Activated CD8-positive, alpha-beta memory T cell treated with anti-CD3 and anti-CD28 coated beads, Interleukin-2, amount 10 ng/mL, durations not matched to agents 7 days and 5 days (primary cell): ENCODE results near the gene ATAD2B. TPM values are rescaled to one million over a fixed set of nuclear protein-coding genes. Genes with fewer than 3 reads are reported as not detected.

Source experiments
- ATAC-seq: fragments of 150-1000 bp; cut with Tn5 transposase; one replicate; pipeline ENCODE4 v1.10.0; 2021; ENCODE audit warnings: moderate library complexity
- CTCF ChIA-PET: fragments of 350-600 bp; sonication (Branson Sonifier 250); formaldehyde crosslinking; loops from one replicate; lab custom pipeline; 2021; ENCODE audit warnings: antibody characterized with exemption; lab: Charles Lee
- DNase-seq: peaks from one replicate; pipeline ENCODE4 v3.0.0-alpha.2; 2020
- H3K27ac Mint-ChIP-seq: one replicate; pipeline ENCODE4 v1.8.0; 2021; ENCODE audit warnings: mild to moderate bottlenecking, mixed read lengths
- H3K27me3 Mint-ChIP-seq: one replicate; pipeline ENCODE4 v1.8.0; 2021; ENCODE audit warnings: mixed read lengths
- H3K36me3 Mint-ChIP-seq: one replicate; pipeline ENCODE4 v1.8.0; 2021; ENCODE audit warnings: mild to moderate bottlenecking, mixed read lengths
- H3K4me1 Mint-ChIP-seq: one replicate; pipeline ENCODE4 v1.8.0; 2021; ENCODE audit warnings: mixed read lengths
- H3K4me3 Mint-ChIP-seq: one replicate; pipeline ENCODE4 v1.8.0; 2021; ENCODE audit warnings: mild to moderate bottlenecking, moderate library complexity, mixed read lengths
- H3K9me3 Mint-ChIP-seq: one replicate; pipeline ENCODE4 v1.8.0; 2022; ENCODE audit warnings: low read depth, mixed read lengths
- total RNA-seq, 2 experiments: library from RNA; stranded (reverse); gene quantifications; one replicate each; pipeline ENCODE4 v1.2.3, GENCODE V29; 2021

The ATAD2B gene
- total RNA-seq, 2 experiments from 2014 or later: 18.2 to 26.8 TPM

GRCh38 chr2:23824777-23825212, 102.1 kb downstream of the ATAD2B start:
- H3K4me3 Mint-ChIP-seq: no peak overlapping the region
- ATAC-seq: peak; percentile 65
- peaks cover 2% of the 10 kb centered on the region for H3K36me3 Mint-ChIP-seq
- H3K4me1 Mint-ChIP-seq: peaks cover 7% of the 10 kb centered on the region
- no peak overlapping the region for H3K27ac Mint-ChIP-seq
- CTCF ChIA-PET: interaction anchor here (0.7 to 4.6 kb wide), 36 partner anchors 9 to 348 kb away, joined by 3 to 54 read pairs (median 4); partner anchors contain the start of genes ATAD2B, SF3B6, TP53I3 and UBXN2A
- H3K27me3 Mint-ChIP-seq: no peaks in the 10 kb centered on the region
- no peaks in the 10 kb centered on the region for H3K9me3 Mint-ChIP-seq
- no peak for DNase-seq

DNA sequence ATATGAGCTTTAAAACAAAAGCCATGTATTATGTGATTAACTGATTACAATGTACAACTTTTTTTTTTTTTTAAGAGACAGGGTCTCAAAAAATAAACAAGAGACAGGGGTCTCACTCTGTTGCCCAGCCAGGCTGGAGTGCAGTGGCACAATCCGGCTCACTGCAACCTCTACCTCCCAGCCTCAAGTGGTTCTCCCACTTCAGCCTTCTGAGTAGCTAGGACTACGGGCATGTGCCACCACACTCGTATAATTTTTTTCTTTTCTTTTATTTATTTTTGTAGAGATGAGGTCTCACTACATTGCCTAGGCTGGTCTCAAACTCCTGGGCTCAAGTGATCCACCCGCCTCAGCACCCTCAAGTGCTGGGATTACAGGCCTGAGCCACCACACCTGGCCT, 103.1 kb downstream of the ATAD2B start:
- ATAC-seq (no peak), DNase-seq (no peak)
- no peaks in the 10 kb centered on the region for H3K27me3 Mint-ChIP-seq
- peaks cover 2% of the 10 kb centered on the region for H3K36me3 Mint-ChIP-seq
- peaks cover 7% of the 10 kb centered on the region for H3K4me1 Mint-ChIP-seq
- no peaks in the 10 kb centered on the region for H3K9me3 Mint-ChIP-seq
- H3K4me3 Mint-ChIP-seq: no peak overlapping the region
- CTCF ChIA-PET: interaction anchor here (0.7 to 4.6 kb wide), 19 partner anchors 8 to 352 kb away, joined by 3 to 54 read pairs (median 5); partner anchors contain the start of genes ATAD2B and TP53I3
- no peak overlapping the region for H3K27ac Mint-ChIP-seq

- Mint-ChIP-seq H3K4me3 (no peak overlapping the region), H3K36me3 (peaks cover 7% of the 10 kb centered on the region), H3K9me3 (no peaks in the 10 kb centered on the region), H3K27me3 (no peaks in the 10 kb centered on the region), H3K27ac (no peak overlapping the region), H3K4me1 (peaks cover under 1% of the 10 kb centered on the region)
- DNase-seq: no peak
- ATAC-seq: no peak
- CTCF ChIA-PET: interaction anchor here (1.5 kb wide), 1 partner anchor 10 kb away, joined by 6 read pairs; no protein-coding TSS in a partner anchor
Measured at GRCh38 chr2:23814963-23815362, 112.0 kb downstream of the ATAD2B start.

- no peak for DNase-seq
- Mint-ChIP-seq H3K9me3 (no peaks in the 10 kb centered on the region), H3K27me3 (no peaks in the 10 kb centered on the region), H3K36me3 (peaks cover 7% of the 10 kb centered on the region), H3K4me1 (peaks cover 14% of the 10 kb centered on the region), H3K27ac (no peak overlapping the region), H3K4me3 (no peak overlapping the region)
- CTCF ChIA-PET: interaction anchor here (1.0 kb wide), 1 partner anchor 10 kb away, joined by 3 read pairs; no protein-coding TSS in a partner anchor
- ATAC-seq: no peak
Measured at GRCh38 chr2:23813438-23813837, 113.5 kb downstream of the ATAD2B start.

DNA sequence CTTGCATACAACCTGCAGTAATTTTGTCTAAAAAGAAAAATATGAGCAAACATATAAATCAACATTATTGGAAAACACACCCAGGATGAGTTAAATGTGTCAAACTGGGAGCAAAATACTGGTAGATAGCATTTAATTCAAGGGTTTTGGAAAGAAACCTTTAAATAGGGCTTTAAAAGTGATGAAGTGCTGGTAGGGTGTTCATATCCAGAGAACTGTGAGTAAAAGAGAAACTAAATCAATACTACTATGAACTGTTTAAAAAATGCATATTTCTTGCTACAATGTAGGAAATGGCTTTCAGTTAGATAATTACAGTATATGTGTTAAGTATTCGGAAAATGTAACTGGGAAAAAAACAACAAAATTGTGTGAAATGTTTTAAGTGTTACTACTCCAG, 117.8 kb downstream of the ATAD2B start:
- no peak overlapping the region for H3K27ac Mint-ChIP-seq
- DNase-seq (no peak), ATAC-seq (peak; percentile 69)
- H3K4me3 Mint-ChIP-seq: no peak overlapping the region
- CTCF ChIA-PET: no interaction called here
- peaks cover 4% of the 10 kb centered on the region for H3K36me3 Mint-ChIP-seq
- H3K9me3 Mint-ChIP-seq: no peaks in the 10 kb centered on the region
- H3K4me1 Mint-ChIP-seq: peaks cover 17% of the 10 kb centered on the region
- no peaks in the 10 kb centered on the region for H3K27me3 Mint-ChIP-seq

DNA sequence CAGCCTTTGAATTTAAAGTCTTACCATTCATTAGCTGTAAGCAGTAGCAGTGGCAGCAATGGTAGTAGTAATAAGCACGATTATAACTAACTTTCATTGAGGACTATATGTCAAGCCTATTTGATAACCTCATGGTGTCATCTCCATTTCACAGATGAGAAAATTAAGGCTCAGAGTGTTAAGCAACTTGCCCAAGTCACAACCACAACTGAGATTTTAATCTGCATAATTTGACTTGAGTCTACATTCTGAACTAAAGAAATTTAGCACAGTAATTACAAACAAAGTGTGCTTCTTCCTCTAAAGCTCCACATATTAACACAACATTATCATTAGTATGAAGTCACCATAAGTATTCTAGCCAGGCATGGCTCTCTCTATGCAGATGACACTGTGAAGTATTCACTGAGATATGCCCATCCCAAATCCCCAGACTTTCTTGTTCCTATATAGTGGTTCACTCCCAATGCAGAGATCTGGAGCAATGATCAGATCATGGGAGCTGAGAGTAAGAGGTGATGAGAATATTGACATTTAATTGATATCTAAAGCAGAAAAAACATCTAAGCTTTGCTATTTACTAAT, 120.2 kb downstream of the ATAD2B start:
- Mint-ChIP-seq H3K27me3 (no peaks in the 10 kb centered on the region), H3K4me1 (peaks cover 17% of the 10 kb centered on the region), H3K27ac (no peak overlapping the region), H3K4me3 (no peak overlapping the region), H3K36me3 (peaks cover 4% of the 10 kb centered on the region), H3K9me3 (no peaks in the 10 kb centered on the region)
- CTCF ChIA-PET: interaction anchor here (1.2 kb wide), 1 partner anchor 20 kb away, joined by 3 read pairs; no protein-coding TSS in a partner anchor
- DNase-seq (no peak), ATAC-seq (no peak)

DNA sequence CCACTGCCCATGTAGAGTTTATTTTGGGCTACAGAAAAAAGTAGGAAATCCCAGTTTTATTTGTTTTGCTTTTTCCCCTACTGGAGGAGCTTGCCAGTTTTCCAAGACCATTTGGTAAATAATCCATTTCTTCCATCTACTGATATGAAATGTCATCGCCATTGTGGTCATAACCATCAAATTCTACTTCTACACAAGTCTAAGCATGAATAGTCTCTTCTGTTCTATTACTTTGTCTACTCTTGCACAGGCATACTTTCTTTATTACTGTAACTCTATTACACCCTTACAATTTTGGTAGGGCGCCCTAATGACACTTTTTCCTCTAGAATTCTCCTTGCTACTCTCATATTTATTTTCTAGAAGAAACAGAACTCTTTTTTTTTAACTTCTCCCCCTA, 120.7 kb downstream of the ATAD2B start:
- DNase-seq (no peak), ATAC-seq (no peak)
- no peak overlapping the region for H3K4me3 Mint-ChIP-seq
- no peaks in the 10 kb centered on the region for H3K27me3 Mint-ChIP-seq
- no peaks in the 10 kb centered on the region for H3K9me3 Mint-ChIP-seq
- H3K27ac Mint-ChIP-seq: no peak overlapping the region
- peaks cover 17% of the 10 kb centered on the region for H3K4me1 Mint-ChIP-seq
- peaks cover 4% of the 10 kb centered on the region for H3K36me3 Mint-ChIP-seq
- CTCF ChIA-PET: no interaction called here

- H3K27ac Mint-ChIP-seq: no peak overlapping the region
- no peaks in the 10 kb centered on the region for H3K27me3 Mint-ChIP-seq
- ATAC-seq (no peak), DNase-seq (no peak)
- peaks cover 7% of the 10 kb centered on the region for H3K4me1 Mint-ChIP-seq
- CTCF ChIA-PET: interaction anchor here (1.2 to 1.6 kb wide), 2 partner anchors 20 to 122 kb away, joined by 4 to 5 read pairs; partner anchors contain the start of gene ATAD2B
- H3K4me3 Mint-ChIP-seq: no peak overlapping the region
- peaks cover 6% of the 10 kb centered on the region for H3K36me3 Mint-ChIP-seq
- no peaks in the 10 kb centered on the region for H3K9me3 Mint-ChIP-seq
Measured at GRCh38 chr2:23803965-23804542, 122.9 kb downstream of the ATAD2B start.

- H3K36me3 Mint-ChIP-seq: peaks cover 6% of the 10 kb centered on the region
- H3K4me1 Mint-ChIP-seq: peaks cover 3% of the 10 kb centered on the region
- DNase-seq: no peak
- H3K27me3 Mint-ChIP-seq: no peaks in the 10 kb centered on the region
- H3K27ac Mint-ChIP-seq: no peak overlapping the region
- no peaks in the 10 kb centered on the region for H3K9me3 Mint-ChIP-seq
- no peak overlapping the region for H3K4me3 Mint-ChIP-seq
- CTCF ChIA-PET: interaction anchor here (1.2 kb wide), 1 partner anchor 19 kb away, joined by 4 read pairs; no protein-coding TSS in a partner anchor
- no peak for ATAC-seq
Measured at GRCh38 chr2:23803264-23803964, 123.5 kb downstream of the ATAD2B start.

GRCh38 chr2:23801396-23801795, 125.5 kb downstream of the ATAD2B start:
- Mint-ChIP-seq H3K27me3 (no peaks in the 10 kb centered on the region), H3K9me3 (no peaks in the 10 kb centered on the region), H3K4me3 (no peak overlapping the region), H3K27ac (no peak overlapping the region), H3K4me1 (no peaks in the 10 kb centered on the region), H3K36me3 (peaks cover 6% of the 10 kb centered on the region)
- DNase-seq: no peak
- CTCF ChIA-PET: no interaction called here
- no peak for ATAC-seq

GRCh38 chr2:23794234-23794633, 132.7 kb downstream of the ATAD2B start:
- Mint-ChIP-seq H3K27ac (no peak overlapping the region), H3K36me3 (peaks cover 8% of the 10 kb centered on the region), H3K4me3 (no peak overlapping the region), H3K4me1 (no peaks in the 10 kb centered on the region), H3K9me3 (no peaks in the 10 kb centered on the region), H3K27me3 (no peaks in the 10 kb centered on the region)
- CTCF ChIA-PET: no interaction called here
- ATAC-seq: no peak
- DNase-seq: no peak

GRCh38 chr2:23793476-23793875, 133.4 kb downstream of the ATAD2B start:
- ATAC-seq: no peak
- CTCF ChIA-PET: interaction anchor here (0.7 kb wide), 1 partner anchor 12 kb away, joined by 4 read pairs; no protein-coding TSS in a partner anchor

DNA sequence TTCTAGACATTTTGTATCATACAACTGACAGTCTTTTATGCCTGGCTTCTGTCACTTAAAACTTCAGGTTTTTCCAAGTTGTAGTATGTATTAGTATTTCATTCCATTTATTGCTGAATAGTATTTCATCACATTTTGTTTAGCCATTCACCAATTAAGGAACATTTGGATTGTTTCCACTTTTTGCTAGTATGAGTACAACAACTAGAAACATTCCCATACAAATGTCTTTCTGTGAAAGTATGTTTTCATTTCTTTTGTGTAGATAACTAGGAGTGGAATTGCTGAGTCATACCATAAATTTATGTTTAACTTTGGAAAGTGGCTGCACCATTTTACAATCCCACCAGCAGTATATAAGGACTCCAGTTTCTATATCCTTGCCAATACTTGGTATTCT, 135.9 kb downstream of the ATAD2B start:
- no peak overlapping the region for H3K4me3 Mint-ChIP-seq
- peaks cover 18% of the 10 kb centered on the region for H3K4me1 Mint-ChIP-seq
- no peaks in the 10 kb centered on the region for H3K27me3 Mint-ChIP-seq
- no peaks in the 10 kb centered on the region for H3K9me3 Mint-ChIP-seq
- DNase-seq (no peak), ATAC-seq (no peak)
- CTCF ChIA-PET: no interaction called here
- no peak overlapping the region for H3K27ac Mint-ChIP-seq
- peaks cover 13% of the 10 kb centered on the region for H3K36me3 Mint-ChIP-seq

More at GRCh38 chr2:23793476-23793875, 133.4 kb downstream of the ATAD2B start:
- no peaks in the 10 kb centered on the region for H3K9me3 Mint-ChIP-seq
- no peak overlapping the region for H3K27ac Mint-ChIP-seq
- H3K27me3 Mint-ChIP-seq: no peaks in the 10 kb centered on the region
- no peak for DNase-seq
- H3K4me1 Mint-ChIP-seq: peaks cover 7% of the 10 kb centered on the region
- peaks cover 11% of the 10 kb centered on the region for H3K36me3 Mint-ChIP-seq
- no peak overlapping the region for H3K4me3 Mint-ChIP-seq
